SK-N-SH (cell line): ENCODE data around the gene RNGTT. TPM values are rescaled to one million over a fixed set of nuclear protein-coding genes. Genes with fewer than 3 reads are reported as not detected.

ENCODE experiments used
- CTCF ChIA-PET: fragments of 300-600, 350-600 bp; formaldehyde crosslinking; extraction: SDS; loops from one replicate; lab custom pipeline; 2021; lab: Yijun Ruan, JAX
- POLR2A ChIA-PET: fragments of 350-600 bp; sonication (Branson Sonifier 250); formaldehyde crosslinking; extraction: SDS; loops from one replicate; lab custom pipeline; 2020; ENCODE audit warnings: antibody characterized with exemption, inconsistent platforms; lab: Yijun Ruan, JAX
- DNase-seq: peaks from one replicate; pipeline ENCODE4 v3.0.0; 2012
- H2AFZ ChIP-seq: fragments of 200-600 bp; sonication (generic); 2 replicates; pipeline ENCODE4 v1.8.1; 2016; ENCODE audit warnings: antibody characterized with exemption, mild to moderate bottlenecking, low read depth
- H3F3A ChIP-seq: fragments of 200-600 bp; sonication (generic); replicated peaks from 2 replicates; pipeline ENCODE3; 2016; ENCODE audit warnings: antibody characterized with exemption, mild to moderate bottlenecking; ENCODE audit not compliant: insufficient read depth
- H3K27ac ChIP-seq, 2 experiments: fragments of 200-500 bp in 1 of 2; fragments of 200-600 bp in 1 of 2; sonication (Bioruptor generic) in 1 of 2; sonication (generic), shearing (Covaris generic) in 1 of 2; 2 replicates each; pipeline versions ENCODE4 v1.5.1 to v1.6.1; 2014 to 2016; ENCODE audit warnings: low read depth in 2 of 2, inconsistent platforms in 1 of 2, low read length in 1 of 2, mild to moderate bottlenecking in 1 of 2, mixed read lengths in 1 of 2
- H3K27me3 ChIP-seq: fragments of 200-600 bp; sonication (generic), shearing (Covaris generic); 2 replicates; pipeline ENCODE4 v1.6.1; 2016; ENCODE audit warnings: mixed run types; ENCODE audit not compliant: insufficient read depth
- H3K36me3 ChIP-seq, 2 experiments: fragments of 200-500 bp in 1 of 2; fragments of 200-600 bp in 1 of 2; sonication (Bioruptor generic) in 1 of 2; sonication (generic) in 1 of 2; replicated peaks in 1 of 2; 2 replicates each; pipeline versions ENCODE3 to v1.5.1; 2014 to 2016; ENCODE audit warnings: low read length in 1 of 2, mild to moderate bottlenecking in 1 of 2; ENCODE audit not compliant: insufficient read depth in 2 of 2, control insufficient read depth in 1 of 2
- H3K4me1 ChIP-seq, 2 experiments: fragments of 200-500 bp in 1 of 2; fragments of 200-600 bp in 1 of 2; sonication (Bioruptor generic) in 1 of 2; sonication (generic), shearing (Covaris generic) in 1 of 2; 2 replicates each; pipeline versions ENCODE4 v1.5.1 to v1.6.1; 2014 to 2016; ENCODE audit warnings: low read depth in 1 of 2, low read length in 1 of 2, mixed run types in 1 of 2; ENCODE audit not compliant: insufficient read depth in 2 of 2, control insufficient read depth in 1 of 2
- H3K4me2 ChIP-seq: fragments of 200-600 bp; sonication (generic), shearing (Covaris generic); 2 replicates; pipeline ENCODE4 v1.6.1; 2017; ENCODE audit warnings: mixed run types
- H3K4me3 ChIP-seq, 2 experiments: fragments of 200-500 bp in 1 of 2; fragments of 200-600 bp in 1 of 2; sonication (Bioruptor generic) in 1 of 2; sonication (generic), shearing (Covaris generic) in 1 of 2; 2 replicates each; pipeline versions ENCODE4 v1.5.1 to v1.8.1; 2014 to 2016; ENCODE audit warnings: low read depth in 2 of 2, inconsistent platforms in 1 of 2, low read length in 1 of 2, mild to moderate bottlenecking in 1 of 2, mixed read lengths in 1 of 2, moderate library complexity in 1 of 2
- H3K79me2 ChIP-seq: fragments of 200-600 bp; sonication (generic); 2 replicates; pipeline ENCODE4 v1.8.1; 2017; ENCODE audit warnings: mild to moderate bottlenecking; ENCODE audit not compliant: insufficient read depth
- H3K9ac ChIP-seq: fragments of 200-600 bp; sonication (generic); 2 replicates; pipeline ENCODE4 v1.6.1; 2017; ENCODE audit warnings: mixed run types
- H3K9me2 ChIP-seq: fragments of 200-600 bp; sonication (generic); 2 replicates; pipeline ENCODE4 v1.6.1; 2017; ENCODE audit warnings: mixed run types
- H3K9me3 ChIP-seq: fragments of 200-600 bp; sonication (generic); 2 replicates; pipeline ENCODE4 v1.6.1; 2017; ENCODE audit warnings: mixed run types, mild to moderate bottlenecking, moderate library complexity
- H4K20me1 ChIP-seq: fragments of 200-600 bp; sonication (generic); 2 replicates; pipeline ENCODE4 v1.6.1; 2017; ENCODE audit warnings: mild to moderate bottlenecking, mixed run types; ENCODE audit not compliant: insufficient read depth
- EZH2phosphoT487 ChIP-seq: fragments of 200-600 bp; sonication (generic); IDR thresholded peaks from 2 replicates; pipeline ENCODE4 v1.6.1; 2017; ENCODE audit warnings: low read depth, mixed run types, mild to moderate bottlenecking, antibody characterized with exemption, moderate library complexity, borderline replicate concordance
- FOSL2 ChIP-seq: IDR thresholded peaks from 2 replicates; pipeline ENCODE4 v1.4.0; 2012; ENCODE audit warnings: low read depth, mild to moderate bottlenecking, moderate library complexity, borderline replicate concordance
- NRF1 ChIP-seq: IDR thresholded peaks from 2 replicates; pipeline ENCODE4 v1.6.1; 2012; ENCODE audit warnings: low read depth, mild to moderate bottlenecking, low read length
- RAD21 ChIP-seq: IDR thresholded peaks from 2 replicates; pipeline ENCODE4 v1.6.1; 2012; ENCODE audit warnings: mild to moderate bottlenecking, low read length
- RXRA ChIP-seq: IDR thresholded peaks from 2 replicates; pipeline ENCODE4 v1.4.0; 2012; ENCODE audit warnings: low read depth, mild to moderate bottlenecking, borderline replicate concordance
- TAF1 ChIP-seq: IDR thresholded peaks from 2 replicates; pipeline ENCODE4 v1.6.1; 2012; ENCODE audit warnings: low read depth, mild to moderate bottlenecking, low read length, moderate library complexity, borderline replicate concordance
- TCF12 ChIP-seq: IDR thresholded peaks from 2 replicates; pipeline ENCODE4 v1.4.0; 2012
- TEAD4 ChIP-seq: IDR thresholded peaks from 2 replicates; pipeline ENCODE4 v1.4.0; 2012; ENCODE audit warnings: mild to moderate bottlenecking, borderline replicate concordance; ENCODE audit not compliant: insufficient read depth
- whole genome bisulfite sequencing: methylation state at CpG from one replicate; pipeline ENCODE4 v1.1.6; 2017; ENCODE audit warnings: low lambda C conversion rate; 5-methylcytosine and 5-hydroxymethylcytosine counted together
- polyA plus RNA-seq, 3 experiments: library from polyadenylated mRNA; depleted of rRNA; stranded (reverse); fragments of >200 nt; gene quantifications; 2 replicates each; pipeline ENCODE4 v1.2.3, GENCODE V29; 2012
- TF ChIP-seq, protein P1 (sequence below): IDR thresholded peaks from 2 replicates; pipeline ENCODE4 v1.6.1; 2012; ENCODE audit warnings: mild to moderate bottlenecking, low read depth, low read length, moderate library complexity
- TF ChIP-seq, protein P2 (sequence below): fragments of 150-350 bp; IDR thresholded peaks from 2 replicates; pipeline ENCODE4 v1.6.1; 2016; ENCODE audit warnings: mild to moderate bottlenecking, low read depth, low read length

RNGTT gene
- polyA plus RNA-seq, 1 of the 3 experiments (the other 2 are of a cell fraction) = 3.3 TPM

DNA sequence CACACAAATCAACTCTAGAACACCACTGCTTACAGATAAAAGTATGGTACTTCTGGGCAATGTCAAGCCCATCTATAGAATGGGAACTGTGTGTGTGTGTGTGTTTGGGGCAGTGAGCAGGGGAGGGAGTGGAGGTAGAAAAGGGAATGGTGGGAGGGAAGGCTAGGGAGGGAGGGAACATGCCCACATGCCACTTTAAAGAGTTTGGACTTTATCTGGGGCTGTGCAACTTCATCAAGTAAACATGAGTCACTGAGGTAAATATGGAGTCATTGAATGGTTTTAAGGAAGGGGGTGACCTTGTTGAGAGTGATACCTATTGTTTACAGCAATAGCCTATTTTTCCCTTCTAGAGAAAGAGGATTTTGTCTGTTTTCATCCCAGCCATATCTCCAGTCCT lies 22.5 kb upstream of the RNGTT start:
- ChIA-PET POLR2A (no interaction called here), CTCF (interaction anchor here (0.9 kb wide), 1 partner anchor 15 kb away, joined by 3 read pairs; no protein-coding TSS in a partner anchor)
- no peak for TF ChIP-seq EZH2phosphoT487
- Histone ChIP-seq H3K9me3 (no peaks in the 10 kb centered on the region), H3K27ac (no peak overlapping the region), H3K79me2 (no peaks in the 10 kb centered on the region), H3K4me2 (no peak overlapping the region), H3K9me2 (no peaks in the 10 kb centered on the region), H3K36me3 (no peaks in the 10 kb centered on the region), H3K4me1 (no peaks in the 10 kb centered on the region; a peak in 2 of 4 replicates), H2AFZ (no peak overlapping the region), H3K27me3 (no peaks in the 10 kb centered on the region), H3K4me3 (no peak overlapping the region), H3K9ac (no peak overlapping the region), H3F3A (no peaks in the 10 kb centered on the region), H4K20me1 (no peaks in the 10 kb centered on the region)
- DNase-seq = no peak

DNA sequence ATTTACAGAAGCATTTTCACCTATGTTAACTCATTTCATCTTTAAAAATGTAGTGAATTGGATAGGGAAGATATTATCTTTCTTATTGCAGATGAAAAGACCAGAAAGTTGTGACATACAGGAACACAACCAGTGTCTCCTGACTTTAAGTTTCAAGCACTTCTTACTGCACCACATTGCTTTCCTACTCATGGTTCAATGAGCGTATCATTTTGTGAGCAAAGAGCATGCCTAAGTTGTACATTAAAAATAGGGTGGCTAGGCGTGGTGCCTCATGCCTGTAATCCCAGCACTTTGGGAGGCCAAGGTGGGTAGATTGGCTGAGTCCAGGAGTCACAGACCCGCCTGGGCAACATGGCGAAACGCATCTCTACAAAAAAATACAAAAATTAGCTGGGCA lies 21.2 kb upstream of the RNGTT start:
- no peaks in the 10 kb centered on the region for H3K9me3 ChIP-seq
- H3K9ac ChIP-seq = no peak overlapping the region
- H3K4me1 ChIP-seq = no peaks in the 10 kb centered on the region; a peak in 2 of 4 replicates
- DNase-seq = no peak
- CTCF ChIA-PET = interaction anchor here (1.2 to 3.7 kb wide), 11 partner anchors 9 to 388 kb away, joined by 6 to 100 read pairs (median 20); partner anchors contain the start of genes PNRC1 and SRSF12
- no peaks in the 10 kb centered on the region for H4K20me1 ChIP-seq
- WGBS = 87% methylated on average over 5 of the region's 5 CpGs
- no peak for TF ChIP-seq TCF12
- TF ChIP-seq, protein P1, sequence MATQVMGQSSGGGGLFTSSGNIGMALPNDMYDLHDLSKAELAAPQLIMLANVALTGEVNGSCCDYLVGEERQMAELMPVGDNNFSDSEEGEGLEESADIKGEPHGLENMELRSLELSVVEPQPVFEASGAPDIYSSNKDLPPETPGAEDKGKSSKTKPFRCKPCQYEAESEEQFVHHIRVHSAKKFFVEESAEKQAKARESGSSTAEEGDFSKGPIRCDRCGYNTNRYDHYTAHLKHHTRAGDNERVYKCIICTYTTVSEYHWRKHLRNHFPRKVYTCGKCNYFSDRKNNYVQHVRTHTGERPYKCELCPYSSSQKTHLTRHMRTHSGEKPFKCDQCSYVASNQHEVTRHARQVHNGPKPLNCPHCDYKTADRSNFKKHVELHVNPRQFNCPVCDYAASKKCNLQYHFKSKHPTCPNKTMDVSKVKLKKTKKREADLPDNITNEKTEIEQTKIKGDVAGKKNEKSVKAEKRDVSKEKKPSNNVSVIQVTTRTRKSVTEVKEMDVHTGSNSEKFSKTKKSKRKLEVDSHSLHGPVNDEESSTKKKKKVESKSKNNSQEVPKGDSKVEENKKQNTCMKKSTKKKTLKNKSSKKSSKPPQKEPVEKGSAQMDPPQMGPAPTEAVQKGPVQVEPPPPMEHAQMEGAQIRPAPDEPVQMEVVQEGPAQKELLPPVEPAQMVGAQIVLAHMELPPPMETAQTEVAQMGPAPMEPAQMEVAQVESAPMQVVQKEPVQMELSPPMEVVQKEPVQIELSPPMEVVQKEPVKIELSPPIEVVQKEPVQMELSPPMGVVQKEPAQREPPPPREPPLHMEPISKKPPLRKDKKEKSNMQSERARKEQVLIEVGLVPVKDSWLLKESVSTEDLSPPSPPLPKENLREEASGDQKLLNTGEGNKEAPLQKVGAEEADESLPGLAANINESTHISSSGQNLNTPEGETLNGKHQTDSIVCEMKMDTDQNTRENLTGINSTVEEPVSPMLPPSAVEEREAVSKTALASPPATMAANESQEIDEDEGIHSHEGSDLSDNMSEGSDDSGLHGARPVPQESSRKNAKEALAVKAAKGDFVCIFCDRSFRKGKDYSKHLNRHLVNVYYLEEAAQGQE = no peak
- TF ChIP-seq EZH2phosphoT487 = no peak
- no peak for TF ChIP-seq TEAD4
- no peak for TF ChIP-seq RXRA
- no peak for TF ChIP-seq NRF1
- TF ChIP-seq FOSL2 = no peak
- TF ChIP-seq TAF1 = no peak
- TF ChIP-seq RAD21 = no peak
- TF ChIP-seq, protein P2, sequence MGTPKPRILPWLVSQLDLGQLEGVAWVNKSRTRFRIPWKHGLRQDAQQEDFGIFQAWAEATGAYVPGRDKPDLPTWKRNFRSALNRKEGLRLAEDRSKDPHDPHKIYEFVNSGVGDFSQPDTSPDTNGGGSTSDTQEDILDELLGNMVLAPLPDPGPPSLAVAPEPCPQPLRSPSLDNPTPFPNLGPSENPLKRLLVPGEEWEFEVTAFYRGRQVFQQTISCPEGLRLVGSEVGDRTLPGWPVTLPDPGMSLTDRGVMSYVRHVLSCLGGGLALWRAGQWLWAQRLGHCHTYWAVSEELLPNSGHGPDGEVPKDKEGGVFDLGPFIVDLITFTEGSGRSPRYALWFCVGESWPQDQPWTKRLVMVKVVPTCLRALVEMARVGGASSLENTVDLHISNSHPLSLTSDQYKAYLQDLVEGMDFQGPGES = no peak
- H3K27me3 ChIP-seq = no peaks in the 10 kb centered on the region
- H3K79me2 ChIP-seq = no peaks in the 10 kb centered on the region
- H3K9me2 ChIP-seq = no peaks in the 10 kb centered on the region
- no peak overlapping the region for H3K4me3 ChIP-seq
- POLR2A ChIA-PET = no interaction called here
- no peak overlapping the region for H3K27ac ChIP-seq
- no peaks in the 10 kb centered on the region for H3K36me3 ChIP-seq
- H3K4me2 ChIP-seq = no peak overlapping the region
- H2AFZ ChIP-seq = no peak overlapping the region
- no peaks in the 10 kb centered on the region for H3F3A ChIP-seq
